Activated CD4-positive, alpha-beta T cell treated with anti-CD3 and anti-CD28 coated beads for 36 hours (primary cell): ENCODE results near the gene BBX. TPM values are rescaled to one million over a fixed set of nuclear protein-coding genes. Genes with fewer than 3 reads are reported as not detected.
A peak's percentile ranks its signal among the peaks of the same experiment; 100 is the strongest.

Experiments
- ATAC-seq: fragments of 200-7000 bp; cut with Tn5 transposase; one replicate; pipeline ENCODE4 v1.10.0; 2021; ENCODE audit warnings: mild to moderate bottlenecking, moderate library complexity
- CTCF ChIA-PET: fragments of 350-600 bp; sonication (Branson Sonifier 250); formaldehyde crosslinking; loops from one replicate; lab custom pipeline; 2021; ENCODE audit warnings: antibody characterized with exemption; lab: Charles Lee
- POLR2A ChIA-PET: fragments of 350-600 bp; sonication (Branson Sonifier 250); formaldehyde crosslinking; loops from one replicate; lab custom pipeline; 2021; ENCODE audit warnings: antibody characterized with exemption, inconsistent platforms; lab: Charles Lee
- DNase-seq: peaks from one replicate; pipeline ENCODE4 v3.0.0-alpha.2; 2020
- H3K27ac Mint-ChIP-seq: one replicate; pipeline ENCODE4 v1.8.0; 2021; ENCODE audit warnings: mixed read lengths
- H3K27me3 Mint-ChIP-seq: one replicate; pipeline ENCODE4 v1.8.0; 2021; ENCODE audit warnings: mixed read lengths
- H3K36me3 Mint-ChIP-seq: one replicate; pipeline ENCODE4 v1.8.0; 2021; ENCODE audit warnings: low read depth, mixed read lengths
- H3K4me1 Mint-ChIP-seq: one replicate; pipeline ENCODE4 v1.8.0; 2021; ENCODE audit warnings: mixed read lengths
- H3K4me3 Mint-ChIP-seq: one replicate; pipeline ENCODE4 v1.8.0; 2021; ENCODE audit warnings: mild to moderate bottlenecking, moderate library complexity, mixed read lengths
- H3K9me3 Mint-ChIP-seq: one replicate; pipeline ENCODE4 v1.8.0; 2021; ENCODE audit warnings: low read depth, mixed read lengths
- intact Hi-C, 2 experiments: fragments of 100-400 bp; cut with DNase I in 1 of 2; cut with micrococcal nuclease in 1 of 2; formaldehyde crosslinking; loops; one replicate each; pipeline versions ENCODE4 v1.14.2 to v1.15.1; 2022 to 2024; cut with DNase I, micrococcal nuclease
- total RNA-seq, 2 experiments: library from RNA; stranded (reverse); gene quantifications; one replicate each; pipeline ENCODE4 v1.2.3, GENCODE V29; 2021

BBX gene
- total RNA-seq, 2 experiments from 2014 or later = 38.9 to 63.4 TPM

DNA sequence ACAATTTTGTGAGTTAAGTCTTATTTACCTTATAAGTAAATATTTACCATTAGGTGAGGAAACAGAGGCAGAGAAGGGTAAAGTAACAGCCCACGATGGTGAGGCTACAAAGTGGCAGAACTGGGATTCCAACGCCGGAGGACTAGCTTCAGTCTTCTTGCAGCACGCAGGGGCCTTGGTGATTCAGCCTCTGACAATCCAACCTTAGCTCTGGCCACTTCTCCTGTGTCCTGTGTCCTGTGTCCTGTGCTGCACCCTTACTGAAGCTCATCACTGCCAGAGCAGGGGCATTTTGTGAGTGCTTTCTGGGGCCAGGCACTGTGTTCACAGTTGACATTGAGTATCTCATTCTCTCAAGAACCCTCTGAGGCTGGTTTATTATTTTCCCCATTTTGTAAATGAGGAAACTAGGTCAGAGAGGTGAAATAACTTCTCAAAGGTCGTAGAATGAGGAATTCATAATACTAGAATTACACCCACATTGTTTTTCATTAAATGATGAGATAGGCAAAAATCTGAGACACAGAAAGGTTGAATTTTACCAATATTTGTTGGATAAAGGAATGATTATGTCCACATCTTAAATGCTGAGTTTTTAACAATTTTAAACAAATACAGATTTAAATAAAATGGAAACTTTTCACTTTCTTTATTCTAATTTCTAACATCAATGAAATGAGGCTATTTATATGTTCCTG is 215.9 kb downstream of the BBX start:
- Mint-ChIP-seq H3K27me3 (no peaks in the 10 kb centered on the region), H3K4me1 (peaks cover 2% of the 10 kb centered on the region), H3K4me3 (no peak overlapping the region), H3K9me3 (no peaks in the 10 kb centered on the region), H3K36me3 (peaks cover 1% of the 10 kb centered on the region), H3K27ac (no peak overlapping the region)
- ATAC-seq = no peak
- no peak for DNase-seq
- ChIA-PET CTCF (interaction anchor here (0.9 to 7.8 kb wide), 8 partner anchors 8 to 165 kb away, joined by 3 to 75 read pairs (median 4); no protein-coding TSS in a partner anchor), POLR2A (no interaction called here)
- intact Hi-C loops = no loop called here

DNA sequence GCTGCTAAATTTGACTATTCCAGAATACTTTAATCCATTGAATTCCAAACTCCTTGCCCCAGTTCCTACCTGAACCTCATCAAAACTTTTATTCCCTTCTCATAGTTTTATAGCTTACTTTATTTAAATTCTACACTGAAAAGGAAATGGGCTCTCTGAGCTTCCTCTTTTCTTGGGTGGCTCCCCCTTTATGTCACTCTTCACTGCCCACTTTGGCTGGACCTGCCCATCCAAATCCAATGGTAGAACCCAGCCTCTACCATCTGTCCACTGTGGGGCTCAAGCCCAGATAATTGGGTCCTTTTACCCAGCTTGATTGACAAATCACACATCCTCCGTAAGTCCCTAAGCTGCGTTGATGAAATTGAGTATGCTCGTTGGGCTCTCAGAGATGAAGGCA is 216.5 kb downstream of the BBX start:
- CTCF ChIA-PET = interaction anchor here (0.9 to 7.8 kb wide), 7 partner anchors 9 to 165 kb away, joined by 3 to 75 read pairs (median 5); no protein-coding TSS in a partner anchor

DNA sequence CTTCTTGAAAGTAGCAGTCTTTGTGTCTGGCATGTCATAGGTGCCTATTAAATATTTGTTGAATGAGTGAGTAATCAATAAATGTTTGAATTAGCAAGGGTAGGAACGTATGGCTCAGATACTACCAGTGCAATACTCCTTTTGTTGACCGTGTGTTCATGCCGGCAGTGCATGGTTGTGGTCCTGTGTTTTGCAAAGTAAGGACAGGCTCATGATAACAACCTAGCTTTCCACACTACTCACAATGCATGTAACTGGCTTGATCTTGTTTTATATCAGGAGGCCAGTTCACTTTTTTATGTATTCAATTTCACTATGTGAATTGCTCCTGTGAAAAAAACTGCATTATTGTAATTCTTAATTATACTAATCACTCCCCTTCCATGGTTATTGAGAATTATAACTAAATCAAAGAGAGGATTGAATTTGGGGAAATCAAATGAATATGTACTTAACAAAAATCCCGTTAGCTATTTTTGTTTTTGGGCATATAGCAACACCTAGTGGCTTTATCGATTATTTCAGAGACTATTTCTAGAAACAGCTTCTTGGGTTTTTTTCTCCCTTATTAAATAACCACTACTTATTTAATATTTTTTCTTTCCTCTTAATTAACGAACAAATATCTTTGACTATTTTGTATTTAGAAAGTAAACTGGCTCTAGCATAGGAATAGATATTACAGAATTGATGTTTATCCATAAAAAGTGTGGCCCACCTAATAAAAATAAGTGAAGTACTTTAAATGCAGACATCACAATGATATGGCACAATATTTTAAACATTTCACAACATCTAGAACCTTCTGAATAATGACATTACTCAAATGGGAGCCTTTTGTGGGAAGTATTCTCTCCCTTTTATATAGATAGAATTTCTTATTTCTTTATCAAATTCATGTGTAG is 218.5 kb downstream of the BBX start:
- no peak for DNase-seq
- intact Hi-C loops = loop anchor here (1.0 to 5.0 kb wide), 9 partner anchors 50 to 505 kb away; no protein-coding TSS in a partner anchor
- Mint-ChIP-seq H3K27ac (no peak overlapping the region), H3K9me3 (no peaks in the 10 kb centered on the region), H3K36me3 (peaks cover 5% of the 10 kb centered on the region), H3K4me3 (no peak overlapping the region), H3K27me3 (no peaks in the 10 kb centered on the region), H3K4me1 (no peaks in the 10 kb centered on the region)
- no peak for ATAC-seq
- ChIA-PET POLR2A (interaction anchor here (0.7 kb wide), 2 partner anchors 328 to 591 kb away, joined by 4 read pairs; no protein-coding TSS in a partner anchor), CTCF (interaction anchor here (0.5 to 7.8 kb wide), 25 partner anchors 10 to 681 kb away, joined by 3 to 75 read pairs (median 4); no protein-coding TSS in a partner anchor)

More for the DNA sequence above, 216.5 kb downstream of the BBX start:
- intact Hi-C loops = no loop called here
- Mint-ChIP-seq H3K27ac (no peak overlapping the region), H3K4me1 (peaks cover 2% of the 10 kb centered on the region), H3K9me3 (no peaks in the 10 kb centered on the region), H3K36me3 (no peaks in the 10 kb centered on the region), H3K27me3 (no peaks in the 10 kb centered on the region), H3K4me3 (no peak overlapping the region)
- DNase-seq (no peak), ATAC-seq (no peak)
- POLR2A ChIA-PET = no interaction called here

DNA sequence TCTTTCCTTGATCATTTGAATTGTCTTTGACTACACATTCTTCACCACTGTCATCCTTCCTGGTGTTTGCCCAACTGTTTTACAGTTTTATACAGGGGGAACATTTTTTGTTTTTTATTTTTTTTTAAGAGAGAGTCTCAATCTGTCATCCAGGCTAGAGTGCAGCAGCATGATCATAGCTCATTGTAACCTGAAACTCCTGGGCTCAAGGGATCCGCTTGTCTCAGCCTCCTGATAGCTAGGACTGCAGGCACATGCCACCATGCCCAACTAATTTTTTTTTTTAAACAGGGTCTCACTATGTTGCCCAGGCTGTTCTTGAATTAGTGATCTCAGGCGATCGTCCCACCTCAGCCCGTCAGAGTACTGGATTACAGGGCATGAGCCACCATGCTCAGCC is 222.6 kb downstream of the BBX start:
- H3K4me1 Mint-ChIP-seq = no peaks in the 10 kb centered on the region
- no peaks in the 10 kb centered on the region for H3K9me3 Mint-ChIP-seq
- H3K27ac Mint-ChIP-seq = no peak overlapping the region
- no peaks in the 10 kb centered on the region for H3K27me3 Mint-ChIP-seq
- POLR2A ChIA-PET = no interaction called here
- H3K36me3 Mint-ChIP-seq = peaks cover 5% of the 10 kb centered on the region
- intact Hi-C loops = no loop called here
- CTCF ChIA-PET = interaction anchor here (0.7 to 7.8 kb wide), 5 partner anchors 9 to 746 kb away, joined by 3 to 75 read pairs (median 4); no protein-coding TSS in a partner anchor
- no peak for ATAC-seq
- no peak for DNase-seq
- H3K4me3 Mint-ChIP-seq = no peak overlapping the region

DNA sequence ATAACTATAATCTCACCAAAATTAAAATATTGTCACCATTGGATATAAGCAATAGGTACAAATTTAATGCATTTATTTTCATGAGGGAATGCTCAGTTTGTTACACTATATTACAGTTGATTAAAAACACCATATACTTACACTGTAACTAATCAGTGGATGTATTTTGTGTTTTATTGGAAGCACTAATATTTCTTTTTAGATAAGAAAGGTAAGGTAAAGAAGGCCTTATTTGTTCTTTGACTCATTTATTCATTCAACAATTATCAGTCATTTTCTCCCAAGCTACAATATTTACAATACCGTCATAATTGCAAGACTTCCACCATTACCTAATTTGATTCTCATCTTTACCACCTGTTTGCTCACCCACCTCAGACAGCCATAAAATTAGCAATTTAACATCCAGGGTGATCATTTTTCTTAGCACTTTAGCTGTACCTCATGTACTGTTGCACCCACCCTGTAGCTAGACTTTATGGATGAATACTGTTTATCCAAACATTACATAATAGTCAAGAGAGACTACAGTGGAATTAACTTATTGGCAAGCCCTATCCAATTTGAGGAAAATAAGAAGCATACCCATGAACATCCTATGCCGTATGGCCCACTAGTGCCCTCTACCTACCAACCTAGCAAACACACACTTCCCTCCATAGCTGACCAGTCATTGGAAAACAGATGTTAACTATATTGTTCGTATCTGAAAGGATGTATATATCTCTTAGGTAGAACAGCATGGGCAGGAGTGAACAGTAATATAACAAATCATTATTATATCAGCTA is 229.6 kb downstream of the BBX start:
- Mint-ChIP-seq H3K4me1 (no peaks in the 10 kb centered on the region), H3K4me3 (no peak overlapping the region), H3K27me3 (no peaks in the 10 kb centered on the region), H3K9me3 (no peaks in the 10 kb centered on the region), H3K27ac (no peak overlapping the region), H3K36me3 (peaks cover 8% of the 10 kb centered on the region)
- ChIA-PET POLR2A (no interaction called here), CTCF (interaction anchor here (0.5 to 4.8 kb wide), 9 partner anchors 11 to 653 kb away, joined by 3 to 29 read pairs (median 3); no protein-coding TSS in a partner anchor)
- DNase-seq (peak; percentile 8), ATAC-seq (peak; percentile 58)
- intact Hi-C loops = no loop called here

DNA sequence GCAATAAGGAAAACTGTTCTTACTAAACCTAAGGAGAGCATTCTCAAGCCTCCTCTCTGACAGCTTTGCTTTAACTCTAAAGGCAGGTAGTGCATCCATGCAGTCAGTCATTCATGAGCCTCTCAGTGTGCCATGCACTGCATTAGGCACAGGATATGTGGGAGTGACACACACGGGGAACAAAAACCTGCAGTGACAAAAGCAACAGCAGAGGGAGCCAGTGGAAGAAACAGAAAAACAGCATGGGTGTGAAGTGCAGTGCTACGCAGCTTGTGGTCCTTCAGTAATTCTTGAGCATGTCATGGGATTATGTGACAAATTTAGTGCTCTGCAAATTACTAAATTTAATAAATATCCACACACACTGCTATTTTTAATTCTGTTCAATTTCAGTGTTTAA is 230.7 kb downstream of the BBX start:
- no peaks in the 10 kb centered on the region for H3K4me1 Mint-ChIP-seq
- intact Hi-C loops = no loop called here
- peak; percentile 49 for DNase-seq
- peak; percentile 64 for ATAC-seq
- H3K27ac Mint-ChIP-seq = no peak overlapping the region
- ChIA-PET CTCF (interaction anchor here (4.1 to 4.8 kb wide), 2 partner anchors 12 to 77 kb away, joined by 26 to 29 read pairs; no protein-coding TSS in a partner anchor), POLR2A (no interaction called here)
- H3K9me3 Mint-ChIP-seq = no peaks in the 10 kb centered on the region
- no peak overlapping the region for H3K4me3 Mint-ChIP-seq
- H3K36me3 Mint-ChIP-seq = peaks cover 15% of the 10 kb centered on the region
- no peaks in the 10 kb centered on the region for H3K27me3 Mint-ChIP-seq

DNA sequence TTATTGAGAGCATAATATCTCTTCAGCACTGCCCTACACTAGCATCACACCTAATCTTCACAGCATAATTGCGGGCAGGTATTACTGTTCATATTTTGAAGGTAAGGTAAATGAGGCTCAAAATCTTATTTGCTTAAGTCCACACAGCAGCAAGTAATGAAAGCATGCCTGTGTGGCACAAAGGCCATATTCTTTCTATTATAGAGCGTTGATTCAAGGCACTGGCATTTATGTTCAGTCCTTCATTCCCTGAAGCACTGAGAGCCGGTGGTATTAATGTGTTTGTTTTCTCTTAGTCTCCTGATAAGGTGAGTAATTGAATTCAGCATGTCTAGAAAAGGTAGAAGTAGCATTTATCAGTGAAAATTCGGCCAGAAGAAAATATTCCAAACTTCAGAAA is 231.2 kb downstream of the BBX start:
- Mint-ChIP-seq H3K9me3 (no peaks in the 10 kb centered on the region), H3K36me3 (peaks cover 17% of the 10 kb centered on the region), H3K4me3 (no peak overlapping the region), H3K4me1 (no peaks in the 10 kb centered on the region), H3K27me3 (no peaks in the 10 kb centered on the region), H3K27ac (no peak overlapping the region)
- DNase-seq (no peak), ATAC-seq (no peak)
- POLR2A ChIA-PET = no interaction called here
- intact Hi-C loops = no loop called here
- CTCF ChIA-PET = interaction anchor here (0.9 to 4.8 kb wide), 4 partner anchors 9 to 77 kb away, joined by 3 to 29 read pairs (median 5); no protein-coding TSS in a partner anchor

DNA sequence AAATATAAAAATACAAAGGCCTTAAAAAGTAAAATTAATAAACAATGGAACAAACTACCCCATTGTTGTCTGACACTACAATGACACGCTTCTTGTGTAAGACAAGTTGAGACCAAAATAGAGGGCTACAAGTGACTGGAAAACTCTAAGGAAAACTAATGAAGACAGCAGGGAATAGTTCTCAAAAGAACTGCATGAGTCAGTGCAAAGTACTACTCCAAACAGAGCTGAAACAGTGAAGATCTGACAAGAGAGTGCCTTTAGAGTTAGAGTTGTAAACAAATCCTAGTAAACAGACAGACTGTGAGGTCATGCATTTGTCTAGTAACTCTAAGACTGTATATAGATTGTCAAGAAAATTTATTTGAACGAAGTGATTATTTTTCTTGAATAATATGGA is 233.9 kb downstream of the BBX start:
- intact Hi-C loops = no loop called here
- ChIA-PET CTCF (interaction anchor here (0.7 to 1.5 kb wide), 7 partner anchors 8 to 89 kb away, joined by 3 to 4 read pairs (median 3); no protein-coding TSS in a partner anchor), POLR2A (no interaction called here)
- no peaks in the 10 kb centered on the region for H3K27me3 Mint-ChIP-seq
- H3K4me3 Mint-ChIP-seq = no peak overlapping the region
- no peak for ATAC-seq
- no peaks in the 10 kb centered on the region for H3K4me1 Mint-ChIP-seq
- H3K9me3 Mint-ChIP-seq = no peaks in the 10 kb centered on the region
- peaks cover 29% of the 10 kb centered on the region for H3K36me3 Mint-ChIP-seq
- no peak overlapping the region for H3K27ac Mint-ChIP-seq
- DNase-seq = no peak

DNA sequence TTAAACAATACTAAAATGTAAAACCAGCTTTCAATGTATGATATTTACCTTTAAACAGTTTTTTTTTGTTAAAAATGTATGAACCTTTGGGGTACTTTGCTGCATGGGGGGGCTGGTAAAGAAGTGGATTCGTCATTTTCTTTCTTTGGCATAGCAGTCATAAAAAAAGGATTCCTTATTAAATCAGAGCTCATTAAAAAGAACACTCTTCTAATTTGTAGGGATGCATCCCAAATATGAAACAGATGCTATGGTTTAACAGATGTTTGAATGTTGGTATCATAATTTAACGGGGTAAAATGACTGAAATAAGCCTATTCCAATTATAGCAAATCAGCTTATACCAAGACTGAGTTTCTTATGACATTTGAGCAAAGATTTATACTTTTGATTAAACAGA is 234.4 kb downstream of the BBX start:
- no peak overlapping the region for H3K4me3 Mint-ChIP-seq
- ATAC-seq = no peak
- no peaks in the 10 kb centered on the region for H3K4me1 Mint-ChIP-seq
- peaks cover 29% of the 10 kb centered on the region for H3K36me3 Mint-ChIP-seq
- H3K27me3 Mint-ChIP-seq = no peaks in the 10 kb centered on the region
- POLR2A ChIA-PET = no interaction called here
- no peak overlapping the region for H3K27ac Mint-ChIP-seq
- intact Hi-C loops = no loop called here
- CTCF ChIA-PET = interaction anchor here (1.2 to 1.5 kb wide), 4 partner anchors 16 to 89 kb away, joined by 3 to 4 read pairs (median 4); no protein-coding TSS in a partner anchor
- no peak for DNase-seq
- H3K9me3 Mint-ChIP-seq = no peaks in the 10 kb centered on the region

DNA sequence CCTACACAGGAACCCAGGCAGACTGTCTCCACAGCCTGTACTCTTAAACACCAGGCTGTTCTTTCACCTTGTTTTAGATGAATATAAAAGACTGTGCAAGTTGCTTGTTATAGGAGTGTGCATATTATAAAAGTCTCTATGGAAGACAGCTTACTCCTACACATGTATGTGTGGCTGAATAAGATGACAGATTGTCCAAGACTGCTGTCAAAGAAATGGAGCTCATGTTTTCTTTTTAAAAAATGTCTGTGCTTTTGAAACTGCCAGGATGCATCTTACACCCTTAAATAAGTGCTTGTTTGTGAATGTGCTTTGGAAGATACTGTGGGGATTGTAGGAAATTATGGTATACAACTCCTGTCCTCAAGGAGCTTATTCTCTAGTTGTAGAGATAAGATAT is 237.4 kb downstream of the BBX start:
- ATAC-seq (no peak), DNase-seq (no peak)
- H3K4me1 Mint-ChIP-seq = no peaks in the 10 kb centered on the region
- H3K27ac Mint-ChIP-seq = no peak overlapping the region
- H3K9me3 Mint-ChIP-seq = no peaks in the 10 kb centered on the region
- no peaks in the 10 kb centered on the region for H3K27me3 Mint-ChIP-seq
- ChIA-PET POLR2A (no interaction called here), CTCF (interaction anchor here (1.0 to 1.7 kb wide), 2 partner anchors 9 to 99 kb away, joined by 3 to 4 read pairs; no protein-coding TSS in a partner anchor)
- no peak overlapping the region for H3K4me3 Mint-ChIP-seq
- intact Hi-C loops = no loop called here
- H3K36me3 Mint-ChIP-seq = peaks cover 32% of the 10 kb centered on the region
